Midbrain (tissue), 1 donor: Measurements from ENCODE around the gene CORT.
A peak's percentile ranks its signal among the peaks of the same experiment; 100 is the strongest.
"Not testable (repeated sequence)": the region's sequence is repeated elsewhere in the genome, so short reads cannot be mapped to it uniquely, and the experiment has no call there.

Experiments used
- DNase-seq: peaks from one replicate; lab custom pipeline; 2025; lab: John Stamatoyannopoulos, UW

CORT gene

GRCh38 chr1:10449751-10450150, at the start of gene CORT:
Gene CORT, plus strand, starts transcription at chr1:10450031. Its CDS starts 193 bp downstream, at chr1:10450224.
- DNase-seq: no peak

GRCh38 chr1:10401281-10401680, 48.5 kb upstream of the CORT start:
- no peak for DNase-seq

GRCh38 chr1:10402729-10403274, 47.0 kb upstream of the CORT start:
- no peak for DNase-seq

GRCh38 chr1:10407201-10407600, 42.6 kb upstream of the CORT start:
- DNase-seq: no peak

- DNase-seq: no peak
Observed at GRCh38 chr1:10415211-10415930, 34.5 kb upstream of the CORT start.

GRCh38 chr1:10415967-10416366, 33.9 kb upstream of the CORT start:
- not testable (repeated sequence) for DNase-seq

GRCh38 chr1:10418741-10419140, 31.1 kb upstream of the CORT start:
- DNase-seq: not testable (repeated sequence)

GRCh38 chr1:10419351-10419750, 30.5 kb upstream of the CORT start:
- DNase-seq: no peak

- DNase-seq: no peak
Observed at GRCh38 chr1:10421637-10422036, 28.2 kb upstream of the CORT start.

GRCh38 chr1:10424034-10424433, 25.8 kb upstream of the CORT start:
- DNase-seq: no peak

- no peak for DNase-seq
Observed at GRCh38 chr1:10424651-10425050, 25.2 kb upstream of the CORT start.

GRCh38 chr1:10425826-10426534, 23.9 kb upstream of the CORT start:
- DNase-seq: not testable (repeated sequence)

- not testable (repeated sequence) for DNase-seq
Observed at GRCh38 chr1:10426535-10426848, 23.3 kb upstream of the CORT start.

GRCh38 chr1:10428984-10429383, 20.8 kb upstream of the CORT start:
- DNase-seq: no peak

GRCh38 chr1:10429868-10430215, 20.0 kb upstream of the CORT start:
- no peak for DNase-seq

GRCh38 chr1:10430216-10431069, 19.4 kb upstream of the CORT start, which contains the start of gene CENPS:
Gene CENPS, plus strand, starts transcription at chr1:10430433. Its CDS starts 85 bp downstream, at chr1:10430518.
- DNase-seq: peak; percentile 90

GRCh38 chr1:10431070-10431730, 18.6 kb upstream of the CORT start:
- no peak for DNase-seq

- no peak for DNase-seq
Observed at GRCh38 chr1:10432910-10433700, 16.7 kb upstream of the CORT start.

GRCh38 chr1:10433790-10434189, 16.0 kb upstream of the CORT start:
- no peak for DNase-seq

- no peak for DNase-seq
Observed at GRCh38 chr1:10434590-10434989, 15.2 kb upstream of the CORT start.

- no peak for DNase-seq
Observed at GRCh38 chr1:10437052-10437451, 12.8 kb upstream of the CORT start.
